Esophagus squamous epithelium (tissue), 4 donors: ENCODE data around the gene DAAM1.

Experiments
- CTCF ChIP-seq, 6 experiments: fragments of 450-650 bp in 4 of 6; fragments of 200-600 bp in 2 of 6; sonication (generic) in 2 of 6; IDR thresholded peaks; one replicate each; pipeline ENCODE4 v1.5.1; 2016 to 2019; ENCODE audit warnings: antibody characterized with exemption in 6 of 6, mild to moderate bottlenecking in 4 of 6, moderate library complexity in 4 of 6
- POLR2A ChIP-seq, 4 donors: fragments of 450-650 bp; IDR thresholded peaks; one replicate each; pipeline ENCODE4 v1.6.1; 2017; ENCODE audit warnings: antibody characterized with exemption in 4 of 4, mild to moderate bottlenecking in 4 of 4, moderate library complexity in 3 of 4

GRCh38 chr14:59207506-59207933 lies 19.1 kb downstream of the DAAM1 start:
- TF ChIP-seq CTCF (IDR thresholded peaks at IDR 0.05), result no peak
- TF ChIP-seq POLR2A (IDR thresholded peaks at IDR 0.05), result no peak
